ENCODE data around the gene VEGFB. TPM values are rescaled to one million over a fixed set of nuclear protein-coding genes. Genes with fewer than 3 reads are reported as not detected.

Gene VEGFB
- total and polyA plus RNA-seq, 2 donors (not counting 3 experiments of a cell fraction or from before 2014, with no cell fraction given), result 19.3 to 98.1 TPM

DNA sequence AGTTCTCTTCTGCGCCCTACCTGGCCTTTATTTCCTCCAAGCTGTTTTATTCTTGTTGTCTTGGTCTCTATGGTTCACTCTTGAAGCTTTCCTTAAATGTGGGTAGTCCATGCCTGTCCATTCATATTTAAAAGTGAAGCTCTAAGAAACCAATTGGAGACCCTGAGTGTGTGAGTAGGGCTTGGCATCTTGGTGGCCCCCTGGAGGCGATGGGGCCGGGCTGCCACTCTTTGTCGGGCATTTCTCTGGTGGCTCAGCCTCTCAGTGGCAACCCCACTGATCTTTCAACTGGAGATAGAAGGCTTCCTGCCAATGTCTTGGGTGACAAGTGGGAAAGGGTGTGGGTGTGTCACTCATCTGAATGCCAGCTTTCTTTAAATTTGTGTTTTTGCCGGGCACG, 17.5 kb upstream of the VEGFB start:
- Histone ChIP-seq H3K9me1 (replicated peaks; ENCODE audit: control insufficient read depth, extremely low read depth, insufficient read depth, low read length) (no peaks in the 10 kb centered on the region), H3K9ac (replicated peaks; ENCODE audit: extremely low read depth, insufficient read depth, low read length) (no peak overlapping the region), H4K20me1 (replicated peaks; ENCODE audit: control insufficient read depth, extremely low read depth, insufficient read depth, low read length) (no peaks in the 10 kb centered on the region), H3K4me2 (ENCODE audit: insufficient read depth, low read length) (no peak overlapping the region), H3K4me1 (ENCODE audit: control insufficient read depth, extremely low read depth, insufficient read depth, low read length) (no peaks in the 10 kb centered on the region), H3K4me3 (replicated peaks in 1 of 3; ENCODE audit: insufficient read depth in 1 of 3, low read depth in 1 of 3, low read length in 3 of 3) (no peak overlapping the region), H3K9me3 (replicated peaks; ENCODE audit: control insufficient read depth, insufficient read depth, low read length) (no peaks in the 10 kb centered on the region), H2AFZ (ENCODE audit: low read depth, low read length) (no peak overlapping the region), H3K27me3 (ENCODE audit: control insufficient read depth in 2 of 2, insufficient read depth in 2 of 2, low read length in 2 of 2) (no peaks in the 10 kb centered on the region), H3K79me2 (ENCODE audit: control insufficient read depth, insufficient read depth, low read length) (no peaks in the 10 kb centered on the region), H3K36me3 (ENCODE audit: control insufficient read depth in 2 of 2, extremely low read depth in 1 of 2, insufficient read depth in 2 of 2, low read length in 2 of 2) (peaks cover 0 to 3% of the 10 kb centered on the region in 2 experiments), H3K27ac (ENCODE audit: insufficient read depth, low read depth, low read length) (no peak overlapping the region)
- DNase-seq (ENCODE audit: low read depth, low spot score), result no peak
- no peak for TF ChIP-seq FOS (IDR thresholded peaks at IDR 0.05; ENCODE audit: borderline replicate concordance, insufficient read depth, low read length)
- TF ChIP-seq EZH2 (IDR thresholded peaks at IDR 0.05; ENCODE audit: borderline replicate concordance, low read depth, low read length, severe bottlenecking), result no peak
- no peak for TF ChIP-seq POLR2AphosphoS5 (IDR thresholded peaks at IDR 0.05; ENCODE audit: insufficient read depth, low read depth, low read length)
- no peak for TF ChIP-seq MAX (IDR thresholded peaks at IDR 0.05; ENCODE audit: insufficient read depth, insufficient read length)
- no peak for TF ChIP-seq CTCF (IDR thresholded peaks at IDR 0.05; ENCODE audit: extremely low read depth in 1 of 2, insufficient read depth in 1 of 2, low read depth in 1 of 2, low read length in 2 of 2)
- no peak for TF ChIP-seq POLR2A (IDR thresholded peaks at IDR 0.05; ENCODE audit: low read depth, low read length)
- TF ChIP-seq JUN (IDR thresholded peaks at IDR 0.05; ENCODE audit: borderline replicate concordance, insufficient read depth, insufficient read length, low read depth), result no peak
- TF ChIP-seq GATA2 (IDR thresholded peaks at IDR 0.05; ENCODE audit: insufficient read depth, insufficient read length, low read depth, low read length), result no peak
- no peak for TF ChIP-seq MYC (IDR thresholded peaks at IDR 0.05; ENCODE audit: low read depth, low read length)
- FAIRE-seq, result no peak
- intact Hi-C loops (cut with micrococcal nuclease) (no loop called here), dilution Hi-C loops (cut with MboI; ENCODE audit: extremely low pct_ligation_motif_present, low sequenced_read_pairs) (no loop called here)
- POLR2A ChIA-PET, result no interaction called here
- CTCF ChIA-PET, result interaction anchor here (0.5 to 4.6 kb wide), 4 partner anchors 11 to 84 kb away, joined by 3 to 40 read pairs (median 3); partner anchors contain the start of gene FERMT3
- no TSS peak for BruUV-seq (replicated peaks)
